Smooth muscle cell of the brain vasculature (primary cell): Measurements from ENCODE around the gene BPIFA1.

Experiments used
- DNase-seq: peaks from one replicate; pipeline ENCODE4 v3.0.0-alpha.2; 2012; ENCODE audit warnings: low read depth, low spot score

Gene BPIFA1

GRCh38 chr20:33235696-33236095, at the start of gene BPIFA1:
BPIFA1 (plus strand) TSS chr20:33235996; CDS start chr20:33237712, 1,716 bp downstream.
- DNase-seq, result no peak

GRCh38 chr20:33187491-33187890, 48.3 kb upstream of the BPIFA1 start:
- no peak for DNase-seq

- no peak for DNase-seq
These were observed 47.4 kb upstream of the BPIFA1 start for GRCh38 chr20:33188421-33188820.

GRCh38 chr20:33191484-33191883, 44.3 kb upstream of the BPIFA1 start:
- DNase-seq, result no peak

GRCh38 chr20:33191955-33192354, 43.8 kb upstream of the BPIFA1 start:
- DNase-seq, result no peak

GRCh38 chr20:33192912-33193501, 42.8 kb upstream of the BPIFA1 start:
- no peak for DNase-seq

GRCh38 chr20:33199026-33199425, 36.8 kb upstream of the BPIFA1 start:
- no peak for DNase-seq

- DNase-seq, result no peak
These were observed 33.3 kb upstream of the BPIFA1 start for GRCh38 chr20:33202451-33202850.

GRCh38 chr20:33203444-33203843, 32.4 kb upstream of the BPIFA1 start:
- no peak for DNase-seq

GRCh38 chr20:33209789-33210188, 26.0 kb upstream of the BPIFA1 start:
- peak; percentile 9 for DNase-seq

- no peak for DNase-seq
These were observed 25.4 kb upstream of the BPIFA1 start for GRCh38 chr20:33210371-33210770.

GRCh38 chr20:33211817-33212424, 23.9 kb upstream of the BPIFA1 start:
- peak; percentile 2 for DNase-seq

GRCh38 chr20:33217052-33217451, 18.7 kb upstream of the BPIFA1 start, which contains the start of gene BPIFA3:
BPIFA3 (plus strand) TSS chr20:33217352; CDS start chr20:33217537, 185 bp downstream.
- no peak for DNase-seq

GRCh38 chr20:33224399-33224798, 11.4 kb upstream of the BPIFA1 start:
- DNase-seq, result no peak

- no peak for DNase-seq
These were observed 6.0 kb upstream of the BPIFA1 start for GRCh38 chr20:33229843-33230242.

- DNase-seq, result no peak
These were observed 4.6 kb upstream of the BPIFA1 start for GRCh38 chr20:33231237-33231636.

- DNase-seq, result no peak
These were observed 3.2 kb upstream of the BPIFA1 start for GRCh38 chr20:33232486-33233072.

- DNase-seq, result no peak
These were observed 2.5 kb upstream of the BPIFA1 start for GRCh38 chr20:33233129-33233774.

- DNase-seq, result no peak
These were observed 1.7 kb upstream of the BPIFA1 start for GRCh38 chr20:33234050-33234449.

GRCh38 chr20:33236351-33236750, 555 bp downstream of the BPIFA1 start:
- no peak for DNase-seq

GRCh38 chr20:33237989-33238388, 2.2 kb downstream of the BPIFA1 start:
- DNase-seq, result no peak

GRCh38 chr20:33239418-33239817, 3.6 kb downstream of the BPIFA1 start:
- no peak for DNase-seq
